ENCODE measurements around the gene S100PBP.

DNA sequence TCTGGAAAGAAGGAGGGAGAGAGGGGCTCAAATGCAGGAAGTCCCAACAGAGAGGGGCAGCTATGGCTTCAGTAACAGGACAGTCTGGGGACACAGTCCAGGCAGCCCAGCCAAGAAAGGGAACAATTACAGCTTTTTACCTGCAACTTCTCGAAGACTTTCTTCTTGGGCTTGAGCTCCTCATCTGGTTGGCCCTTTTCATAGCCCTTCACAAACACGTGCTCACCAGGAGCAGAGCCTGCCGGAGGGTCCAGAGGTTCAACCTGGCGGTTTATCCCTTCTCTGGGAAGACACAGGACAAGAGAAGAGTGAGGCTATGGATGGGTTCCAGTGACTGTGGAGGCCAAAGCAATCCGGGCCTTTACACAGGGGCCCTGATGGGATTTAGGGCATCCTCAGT is 38.2 kb upstream of the S100PBP start:
- TF ChIP-seq, protein P1, sequence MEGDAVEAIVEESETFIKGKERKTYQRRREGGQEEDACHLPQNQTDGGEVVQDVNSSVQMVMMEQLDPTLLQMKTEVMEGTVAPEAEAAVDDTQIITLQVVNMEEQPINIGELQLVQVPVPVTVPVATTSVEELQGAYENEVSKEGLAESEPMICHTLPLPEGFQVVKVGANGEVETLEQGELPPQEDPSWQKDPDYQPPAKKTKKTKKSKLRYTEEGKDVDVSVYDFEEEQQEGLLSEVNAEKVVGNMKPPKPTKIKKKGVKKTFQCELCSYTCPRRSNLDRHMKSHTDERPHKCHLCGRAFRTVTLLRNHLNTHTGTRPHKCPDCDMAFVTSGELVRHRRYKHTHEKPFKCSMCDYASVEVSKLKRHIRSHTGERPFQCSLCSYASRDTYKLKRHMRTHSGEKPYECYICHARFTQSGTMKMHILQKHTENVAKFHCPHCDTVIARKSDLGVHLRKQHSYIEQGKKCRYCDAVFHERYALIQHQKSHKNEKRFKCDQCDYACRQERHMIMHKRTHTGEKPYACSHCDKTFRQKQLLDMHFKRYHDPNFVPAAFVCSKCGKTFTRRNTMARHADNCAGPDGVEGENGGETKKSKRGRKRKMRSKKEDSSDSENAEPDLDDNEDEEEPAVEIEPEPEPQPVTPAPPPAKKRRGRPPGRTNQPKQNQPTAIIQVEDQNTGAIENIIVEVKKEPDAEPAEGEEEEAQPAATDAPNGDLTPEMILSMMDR (IDR thresholded peaks at IDR 0.05), result no peak
- TF ChIP-seq POLR2A (IDR thresholded peaks at IDR 0.05; ENCODE audit: low read depth), result no peak
- TF ChIP-seq EP300 (IDR thresholded peaks at IDR 0.05), result no peak

Measured in esophagus muscularis mucosa (tissue), 4 donors.